NCI-H2196 treated with DMSO at 0.1 percent for 48 hours (cell line): ENCODE results near the gene KRTCAP3.
A peak's percentile ranks its signal among the peaks of the same experiment; 100 is the strongest.
"Not testable (repeated sequence)": the region's sequence is repeated elsewhere in the genome, so short reads cannot be mapped to it uniquely, and the experiment has no call there.

Experiments
- DNase-seq: peaks from one replicate; lab custom pipeline; 2025; ENCODE audit not compliant: unreplicated experiment; lab: John Stamatoyannopoulos, UW

Gene KRTCAP3

GRCh38 chr2:27441958-27442919 lies at the start of gene KRTCAP3:
Gene KRTCAP3 (plus strand): TSS chr2:27442381. CDS start chr2:27442413, 32 bp downstream.
- peak; percentile 70 for DNase-seq

- DNase-seq: no peak
Observed at GRCh38 chr2:27393225-27393624, 49.0 kb upstream of the KRTCAP3 start.

GRCh38 chr2:27398962-27399361 lies 43.2 kb upstream of the KRTCAP3 start:
- no peak for DNase-seq

- no peak for DNase-seq
Observed at GRCh38 chr2:27400348-27401135, 41.6 kb upstream of the KRTCAP3 start.

- peak; percentile 19 for DNase-seq
Observed at GRCh38 chr2:27407798-27408491, 34.2 kb upstream of the KRTCAP3 start.

- no peak for DNase-seq
Observed at GRCh38 chr2:27408601-27409320, 33.4 kb upstream of the KRTCAP3 start.

- DNase-seq: peak; percentile 93
Observed at GRCh38 chr2:27409321-27410073, 32.7 kb upstream of the KRTCAP3 start, which contains the start of gene PPM1G. Gene PPM1G (minus strand): TSS chr2:27409591. CDS start chr2:27409422, 169 bp downstream.

- no peak for DNase-seq
Observed at GRCh38 chr2:27412419-27413152, 29.6 kb upstream of the KRTCAP3 start.

- DNase-seq: no peak
Observed at GRCh38 chr2:27416151-27416550, 26.0 kb upstream of the KRTCAP3 start.

- no peak for DNase-seq
Observed at GRCh38 chr2:27420996-27421395, 21.2 kb upstream of the KRTCAP3 start.

GRCh38 chr2:27421660-27422250 lies 20.4 kb upstream of the KRTCAP3 start:
- DNase-seq: no peak

- DNase-seq: no peak
Observed at GRCh38 chr2:27422958-27423357, 19.2 kb upstream of the KRTCAP3 start.

GRCh38 chr2:27425039-27425438 lies 17.1 kb upstream of the KRTCAP3 start:
- DNase-seq: not testable (repeated sequence)

- DNase-seq: no peak
Observed at GRCh38 chr2:27427863-27428212, 14.3 kb upstream of the KRTCAP3 start.

- peak; percentile 88 for DNase-seq
Observed at GRCh38 chr2:27428213-27428977, 13.8 kb upstream of the KRTCAP3 start, which contains the start of gene NRBP1. Gene NRBP1 (plus strand): TSS chr2:27428631. CDS start chr2:27433274, 4,643 bp downstream.

GRCh38 chr2:27428978-27429541 lies 13.1 kb upstream of the KRTCAP3 start:
- DNase-seq: peak; percentile 63

- DNase-seq: no peak
Observed at GRCh38 chr2:27431395-27431794, 10.8 kb upstream of the KRTCAP3 start.

GRCh38 chr2:27435628-27436027 lies 6.6 kb upstream of the KRTCAP3 start:
- no peak for DNase-seq
